ENCODE measurements around the gene AKAP8L.

Gene AKAP8L, protein sequence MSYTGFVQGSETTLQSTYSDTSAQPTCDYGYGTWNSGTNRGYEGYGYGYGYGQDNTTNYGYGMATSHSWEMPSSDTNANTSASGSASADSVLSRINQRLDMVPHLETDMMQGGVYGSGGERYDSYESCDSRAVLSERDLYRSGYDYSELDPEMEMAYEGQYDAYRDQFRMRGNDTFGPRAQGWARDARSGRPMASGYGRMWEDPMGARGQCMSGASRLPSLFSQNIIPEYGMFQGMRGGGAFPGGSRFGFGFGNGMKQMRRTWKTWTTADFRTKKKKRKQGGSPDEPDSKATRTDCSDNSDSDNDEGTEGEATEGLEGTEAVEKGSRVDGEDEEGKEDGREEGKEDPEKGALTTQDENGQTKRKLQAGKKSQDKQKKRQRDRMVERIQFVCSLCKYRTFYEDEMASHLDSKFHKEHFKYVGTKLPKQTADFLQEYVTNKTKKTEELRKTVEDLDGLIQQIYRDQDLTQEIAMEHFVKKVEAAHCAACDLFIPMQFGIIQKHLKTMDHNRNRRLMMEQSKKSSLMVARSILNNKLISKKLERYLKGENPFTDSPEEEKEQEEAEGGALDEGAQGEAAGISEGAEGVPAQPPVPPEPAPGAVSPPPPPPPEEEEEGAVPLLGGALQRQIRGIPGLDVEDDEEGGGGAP

DNA sequence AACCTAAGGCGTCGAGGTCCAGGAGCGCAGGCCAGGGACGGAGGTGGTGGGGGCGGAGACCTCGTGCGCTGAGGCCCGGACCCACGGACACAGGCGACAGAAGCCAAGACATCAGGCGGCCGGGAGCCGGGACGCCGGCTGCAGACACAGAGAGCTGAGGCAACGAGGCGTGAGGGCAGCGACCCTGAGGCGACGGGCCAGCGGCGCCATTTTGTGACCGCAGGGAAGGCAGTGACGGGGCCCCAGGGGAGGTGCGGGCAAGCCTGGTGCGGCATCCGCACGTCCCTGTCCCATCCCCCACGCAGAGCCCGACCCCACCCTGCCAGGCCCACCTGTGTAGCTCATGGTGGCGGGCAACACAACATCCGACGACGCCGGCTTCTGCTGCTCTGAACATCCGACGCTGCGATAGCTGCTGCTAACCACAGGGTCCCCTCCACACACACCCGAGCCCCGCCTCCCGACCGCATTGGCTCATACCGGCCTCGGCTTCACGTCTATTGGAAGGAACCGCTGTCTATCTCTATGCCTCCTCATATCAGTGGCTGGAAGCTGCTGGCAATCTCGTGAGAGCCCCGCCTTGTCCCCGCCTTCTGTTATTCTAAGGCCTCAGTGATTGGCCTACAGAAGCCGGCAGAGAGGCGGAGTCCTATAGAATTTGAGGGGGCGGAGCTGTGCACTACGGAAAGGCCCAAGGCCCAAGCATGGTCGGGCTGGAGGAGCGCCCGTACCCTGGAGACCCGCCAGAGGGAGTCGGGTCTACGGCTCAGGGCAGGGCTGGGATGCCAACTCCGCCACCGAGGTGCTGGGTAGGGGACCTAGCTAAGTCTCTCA, at the start of gene AKAP8L:
AKAP8L (minus strand) TSS at position 410 of the 834 bp plus-strand sequence; CDS start at position 345, 65 bp downstream.
- DNase-seq: peak; percentile 100

DNA sequence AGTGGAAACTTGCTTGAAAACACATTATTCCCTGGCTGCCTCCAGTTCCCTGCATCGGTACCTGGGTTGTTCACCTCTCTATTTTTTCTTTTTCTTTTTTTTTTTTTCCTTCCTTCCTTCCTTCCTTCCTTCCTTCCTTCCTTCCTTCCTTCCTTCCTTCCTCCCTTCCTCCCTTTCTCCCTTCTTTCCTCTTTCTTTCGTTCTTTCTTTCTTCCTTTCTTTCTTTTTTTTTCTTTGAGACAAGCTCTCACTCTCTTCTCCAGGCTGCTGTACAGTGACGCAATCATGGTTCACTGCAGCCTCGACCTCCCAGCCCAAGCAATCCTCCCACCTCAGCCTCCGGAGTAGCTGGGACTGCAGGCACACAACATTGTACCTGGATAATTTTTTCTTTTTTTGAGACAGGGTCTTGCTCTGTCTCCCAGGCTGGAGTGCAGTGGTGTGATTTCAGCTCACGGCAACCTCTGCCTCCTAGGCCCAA, 49.0 kb upstream of the AKAP8L start:
- DNase-seq: no peak

DNA sequence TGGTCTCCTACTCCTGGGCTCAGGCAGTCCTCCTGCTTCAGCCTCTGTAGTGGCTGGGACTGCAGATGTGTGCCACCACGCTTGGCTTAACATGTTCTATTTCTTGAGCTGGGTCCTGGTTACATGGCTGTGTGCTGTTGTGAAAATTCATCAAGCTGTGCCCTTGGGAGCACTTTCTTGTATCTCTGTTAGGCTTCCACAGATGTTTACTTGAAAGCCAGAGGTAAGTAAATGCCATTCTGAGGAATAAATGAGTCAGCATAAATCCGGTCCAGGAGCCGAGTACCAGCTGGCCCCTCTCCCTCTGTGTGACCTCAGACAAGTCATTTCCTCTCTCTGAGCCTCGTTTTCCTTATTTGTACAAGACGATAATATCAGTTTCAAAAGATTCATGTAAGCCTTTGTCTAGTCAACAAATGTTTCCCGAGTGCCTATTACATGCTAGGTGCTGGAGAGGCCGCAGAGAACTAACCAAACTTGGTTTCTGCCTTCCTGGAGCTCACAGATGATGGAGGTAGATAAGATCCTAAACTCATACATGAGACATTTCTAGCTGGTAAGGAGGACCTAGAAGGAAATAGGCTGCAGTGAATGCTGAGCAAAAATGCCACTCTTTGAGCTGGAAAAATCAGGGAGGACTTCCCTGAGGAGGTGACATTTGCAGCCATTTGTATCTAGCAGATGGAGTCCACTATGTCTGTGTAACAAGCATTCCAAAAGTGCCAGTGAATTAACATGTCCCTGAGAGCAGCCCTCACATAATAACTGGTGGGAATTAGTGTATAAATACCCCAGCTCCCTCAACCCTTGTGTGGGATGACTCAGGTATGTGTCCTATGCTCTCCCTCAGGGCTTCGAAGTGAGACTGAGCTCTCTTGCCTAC, 48.3 kb upstream of the AKAP8L start:
- peak; percentile 95 for DNase-seq

DNA sequence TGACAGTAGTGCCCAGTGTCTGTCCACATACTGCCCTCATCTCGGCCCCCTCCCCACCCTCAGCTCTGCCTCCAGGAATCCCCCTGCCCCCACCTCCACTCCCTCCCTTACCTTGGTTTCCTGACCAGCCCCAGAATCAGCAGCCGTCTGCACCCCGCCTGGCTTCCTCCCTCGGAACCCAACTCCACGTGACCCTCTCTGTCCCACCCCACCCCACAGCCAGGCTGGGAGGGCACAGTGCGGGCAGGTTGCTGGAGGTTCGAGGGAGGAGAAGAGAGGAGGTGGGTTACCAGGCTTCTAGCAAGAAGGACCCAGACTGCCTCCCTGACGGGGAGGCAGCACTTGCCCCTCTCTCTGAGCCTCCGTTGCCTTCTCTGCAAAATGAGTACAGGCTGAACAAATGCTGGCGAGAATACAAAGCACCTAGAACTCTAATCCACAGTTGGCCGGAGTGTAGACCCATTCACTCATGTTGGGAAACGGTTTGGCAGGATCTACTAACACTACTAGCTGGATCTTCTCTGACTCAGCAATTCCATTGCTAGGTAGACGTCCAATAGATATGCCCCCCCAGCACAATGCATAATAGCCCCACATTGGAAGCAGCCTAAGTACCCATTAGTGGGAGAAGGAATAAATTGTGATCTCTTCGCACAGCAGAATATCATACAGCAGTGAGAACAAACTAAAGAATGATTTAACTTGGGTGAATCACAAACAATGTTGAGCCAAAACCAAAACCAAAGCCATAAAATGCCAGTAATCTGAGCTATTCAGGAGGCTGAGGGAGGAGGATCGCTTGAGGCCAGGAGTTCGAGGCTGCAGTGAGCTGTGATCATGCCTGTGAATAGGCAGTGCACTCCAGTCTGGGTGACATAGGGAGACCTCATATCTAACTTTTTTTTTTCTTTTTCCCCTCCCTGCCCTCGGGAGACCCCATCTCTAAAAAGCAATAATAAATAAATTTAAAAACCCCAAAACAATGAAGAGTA, 45.9 kb upstream of the AKAP8L start, which contains the start of gene RASAL3:
RASAL3 (minus strand) TSS at position 151 of the 992 bp plus-strand sequence. CDS start 186 bp downstream, outside the sequence.
- peak; percentile 85 for DNase-seq

DNA sequence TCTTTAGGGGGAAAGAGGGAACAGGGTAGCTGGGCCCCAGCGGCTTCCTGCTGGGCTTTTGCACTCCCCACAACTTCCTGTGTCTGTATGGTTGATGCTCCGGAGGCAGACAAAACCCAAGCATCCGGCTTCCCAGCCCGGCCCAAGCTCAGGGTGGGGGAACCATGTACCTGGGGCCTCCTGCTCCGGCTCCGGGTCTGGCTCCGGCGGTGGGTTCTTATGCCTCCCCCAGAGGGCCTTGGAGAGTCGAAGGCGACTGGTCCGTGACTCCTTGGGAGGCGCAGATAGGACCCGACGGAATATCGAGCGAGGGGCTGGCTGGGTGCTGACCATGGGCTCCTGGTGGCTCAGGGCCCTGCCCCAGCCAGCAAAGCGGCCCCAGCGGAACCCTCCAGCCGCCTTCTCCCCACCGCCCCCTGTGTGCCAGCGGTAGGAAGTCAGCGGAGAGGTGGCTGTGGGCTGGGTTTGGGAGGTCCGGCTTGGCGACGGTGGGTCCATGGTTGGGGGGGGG, 45.1 kb upstream of the AKAP8L start:
- peak; percentile 91 for DNase-seq

DNA sequence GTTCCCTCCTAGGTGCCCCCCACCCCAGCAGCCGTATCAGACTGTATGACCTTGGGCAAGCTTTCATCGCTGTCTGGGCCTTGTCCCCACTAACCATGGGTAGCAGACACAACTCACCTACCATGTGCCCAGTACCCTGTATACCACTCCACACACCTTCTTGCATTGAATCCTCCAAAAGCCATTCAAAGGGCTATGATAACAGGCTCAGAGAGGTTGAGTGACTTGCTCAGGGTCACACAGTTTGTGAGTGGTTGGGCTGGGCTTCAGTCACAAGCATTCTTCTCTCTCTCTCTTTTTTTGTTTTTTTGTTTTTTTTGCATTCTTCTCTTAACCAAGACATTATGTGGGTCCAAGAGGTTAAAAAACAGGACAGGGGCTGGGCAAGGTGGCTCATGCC, 42.9 kb upstream of the AKAP8L start:
- no peak for DNase-seq

DNA sequence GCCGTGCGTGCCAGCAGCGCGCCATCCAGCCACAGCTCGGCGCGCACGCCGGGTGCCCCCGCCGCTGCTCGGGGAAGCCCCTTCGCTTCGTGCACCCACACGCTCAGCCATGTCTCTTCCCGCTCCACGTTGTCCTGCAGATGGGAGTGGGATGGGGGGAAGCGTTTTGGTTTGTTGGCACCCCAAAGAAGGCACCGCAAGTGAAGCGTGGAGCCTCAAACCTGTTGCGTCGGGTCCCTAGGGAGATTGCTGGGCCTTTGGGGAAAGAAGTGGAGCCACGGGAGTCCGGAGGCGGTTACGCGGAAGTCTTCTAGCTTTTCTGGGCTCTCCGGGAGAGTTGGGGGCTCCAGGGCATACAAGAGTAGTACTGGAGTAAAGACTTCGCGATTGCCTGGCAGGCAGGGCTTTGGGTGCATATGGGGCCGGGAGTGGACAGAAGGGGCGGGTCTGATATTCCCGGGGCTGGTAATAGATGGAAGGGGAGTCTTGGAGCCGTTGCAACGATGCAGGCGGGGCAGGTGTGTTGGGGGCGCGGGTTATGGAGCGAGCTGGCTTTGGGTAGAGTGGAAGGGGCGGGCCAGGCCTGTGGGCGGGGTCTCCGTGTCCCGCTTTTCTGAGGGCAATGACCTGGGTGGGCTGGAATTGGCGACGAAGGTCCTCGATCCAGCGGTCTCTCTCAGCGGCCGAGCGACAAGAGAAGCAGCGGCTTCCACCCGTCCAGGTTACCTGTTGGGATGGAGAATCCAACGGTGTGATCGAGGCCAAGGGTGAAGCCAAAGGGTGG, 39.1 kb upstream of the AKAP8L start:
- DNase-seq: no peak

DNA sequence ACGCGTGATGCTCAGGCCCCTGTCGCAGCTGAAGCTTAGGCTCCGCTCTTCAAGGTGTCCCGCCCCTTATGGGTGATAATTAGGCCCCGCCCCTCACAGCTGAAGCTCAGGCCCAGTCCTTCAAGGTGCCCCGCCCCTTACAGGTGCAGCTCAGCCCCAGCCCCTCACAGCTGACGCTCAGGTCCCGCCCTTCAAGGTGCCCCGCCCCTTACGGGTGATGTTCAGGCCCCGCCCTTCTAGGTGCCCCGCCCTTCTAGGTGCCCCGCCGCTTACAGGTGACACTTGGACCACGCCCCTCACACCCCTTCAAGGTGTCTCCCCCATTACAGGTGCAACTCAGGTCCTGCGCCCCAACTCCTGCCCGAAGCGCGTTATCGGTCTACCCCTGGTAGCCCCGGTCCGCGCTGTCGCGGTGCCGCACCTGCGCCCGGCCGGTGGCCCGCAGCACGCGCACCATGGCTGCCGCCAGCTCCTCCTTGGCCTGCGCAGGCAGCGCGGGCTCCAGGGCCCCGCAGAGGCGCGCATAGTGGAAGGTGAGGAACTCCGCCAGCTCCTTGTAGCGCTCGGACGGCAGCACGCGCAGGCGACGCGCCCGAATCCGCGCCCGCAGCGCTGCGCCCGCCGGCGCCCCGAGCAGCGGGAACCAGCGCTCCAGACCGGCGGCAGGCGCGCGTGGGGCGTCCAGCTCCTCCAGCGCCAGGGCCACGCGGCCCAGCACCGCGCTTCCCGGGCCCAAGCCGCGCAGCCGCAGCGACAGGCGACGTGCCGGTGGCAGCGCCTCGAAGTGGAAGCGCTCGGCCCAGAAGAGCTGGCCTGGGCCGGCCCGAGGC, 38.3 kb upstream of the AKAP8L start:
- DNase-seq: peak; percentile 28

DNA sequence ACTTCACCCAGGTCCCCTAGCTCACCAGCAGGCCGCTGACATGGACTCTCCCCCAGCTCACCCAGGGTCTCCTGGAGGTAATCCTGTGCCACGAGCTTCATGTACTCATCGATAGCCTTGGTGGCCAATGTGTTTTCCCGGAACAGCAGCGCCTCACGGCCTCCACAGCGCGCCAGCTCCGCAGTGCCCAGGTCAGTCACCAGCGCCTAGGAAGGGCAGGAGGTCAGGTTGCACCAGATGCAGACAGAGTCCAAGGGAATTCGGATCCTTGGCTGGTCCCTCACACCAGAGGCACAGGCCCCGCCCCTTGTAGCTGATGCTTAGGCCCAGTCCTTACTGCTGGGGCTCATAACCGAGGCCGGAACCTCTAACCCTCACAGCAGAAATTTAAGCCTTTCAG, 37.7 kb upstream of the AKAP8L start:
- DNase-seq: no peak

DNA sequence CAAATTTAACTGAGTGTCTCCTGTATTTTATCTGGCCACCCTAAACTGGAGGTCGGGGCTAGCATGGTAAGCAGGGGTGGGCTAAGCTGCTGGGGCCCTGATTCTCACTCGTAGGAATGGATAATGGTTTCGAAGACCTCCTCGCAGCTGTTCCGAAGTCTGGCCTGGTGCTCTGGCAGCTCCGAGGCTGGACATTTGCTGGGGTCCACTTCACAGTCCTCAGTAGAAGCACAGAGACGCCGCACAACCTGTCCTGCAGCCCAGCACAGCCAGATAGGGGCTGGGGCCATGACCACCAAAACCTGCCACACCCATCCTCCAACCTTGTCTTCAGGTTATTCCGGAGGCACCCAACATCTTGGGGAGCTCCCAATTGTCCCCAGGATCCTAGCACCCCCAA, 37.2 kb upstream of the AKAP8L start:
- no peak for DNase-seq

DNA sequence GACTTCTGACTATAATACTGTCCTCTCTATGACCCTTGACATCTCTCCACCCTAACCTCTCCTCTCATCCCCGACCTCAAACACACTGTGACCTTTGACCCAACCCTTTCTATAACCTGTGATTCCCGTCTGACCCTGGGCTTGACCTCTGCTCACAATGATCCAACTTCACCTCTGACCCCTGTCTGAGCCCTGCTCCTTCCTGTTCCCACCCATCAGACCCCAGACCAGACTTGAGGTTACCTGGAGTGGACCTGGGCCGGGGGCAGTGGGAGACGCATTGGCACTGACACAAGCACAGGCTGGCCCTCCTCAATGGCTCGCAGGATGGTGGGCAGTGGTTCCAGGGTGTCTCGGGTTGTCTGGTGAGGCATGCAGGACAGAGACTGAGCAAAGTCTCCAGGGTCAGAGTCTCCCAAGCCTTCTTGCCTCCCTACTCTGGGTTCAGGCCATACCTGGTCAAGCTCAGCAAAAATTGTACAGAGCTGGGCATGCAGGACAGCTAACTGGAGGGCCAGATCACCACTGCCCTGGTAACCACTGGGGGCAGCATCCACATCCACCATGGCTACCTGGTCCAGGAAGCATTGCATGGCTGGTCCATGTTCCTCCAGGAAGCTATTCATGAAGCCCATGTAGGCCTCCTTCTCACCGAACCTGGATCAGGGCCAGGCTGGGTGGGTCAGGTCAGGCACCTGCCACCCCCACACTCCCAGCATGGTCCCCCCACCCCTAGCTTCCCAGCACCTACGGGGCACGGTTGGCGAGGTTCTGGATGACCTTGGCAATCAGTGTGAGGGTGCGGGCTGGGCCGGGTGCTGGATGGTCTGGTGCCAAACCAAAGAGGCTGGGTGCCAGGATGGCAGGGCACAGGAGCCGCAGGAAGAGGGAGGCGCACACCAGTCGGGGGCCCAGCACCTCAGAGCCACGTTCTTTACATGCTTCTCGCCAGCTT, 35.4 kb upstream of the AKAP8L start:
- DNase-seq: no peak

DNA sequence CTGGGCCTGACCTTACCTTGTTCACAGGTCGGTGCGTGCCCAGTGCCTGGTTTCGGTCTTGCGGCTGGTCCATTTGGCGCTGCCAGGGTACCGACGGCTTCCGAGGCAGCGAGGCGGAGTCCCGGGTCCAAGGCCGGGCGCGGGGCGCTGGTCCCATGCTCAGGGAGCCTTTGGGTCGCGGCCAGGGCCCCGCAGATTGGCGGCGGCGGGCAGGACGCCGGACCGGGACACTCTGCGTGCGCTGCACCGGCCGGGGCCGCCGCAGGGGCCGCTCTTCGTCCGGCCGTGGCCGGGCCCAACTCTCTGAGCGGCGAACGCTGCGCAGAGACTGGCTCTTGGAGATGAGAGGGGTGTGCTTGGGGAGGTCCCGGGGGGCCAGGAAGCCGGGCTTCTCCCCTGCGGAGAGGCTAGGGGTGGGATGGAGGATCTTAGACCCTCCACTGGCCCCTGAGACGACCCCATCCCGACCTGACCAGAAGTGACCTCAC, 34.3 kb upstream of the AKAP8L start:
- DNase-seq: no peak

DNA sequence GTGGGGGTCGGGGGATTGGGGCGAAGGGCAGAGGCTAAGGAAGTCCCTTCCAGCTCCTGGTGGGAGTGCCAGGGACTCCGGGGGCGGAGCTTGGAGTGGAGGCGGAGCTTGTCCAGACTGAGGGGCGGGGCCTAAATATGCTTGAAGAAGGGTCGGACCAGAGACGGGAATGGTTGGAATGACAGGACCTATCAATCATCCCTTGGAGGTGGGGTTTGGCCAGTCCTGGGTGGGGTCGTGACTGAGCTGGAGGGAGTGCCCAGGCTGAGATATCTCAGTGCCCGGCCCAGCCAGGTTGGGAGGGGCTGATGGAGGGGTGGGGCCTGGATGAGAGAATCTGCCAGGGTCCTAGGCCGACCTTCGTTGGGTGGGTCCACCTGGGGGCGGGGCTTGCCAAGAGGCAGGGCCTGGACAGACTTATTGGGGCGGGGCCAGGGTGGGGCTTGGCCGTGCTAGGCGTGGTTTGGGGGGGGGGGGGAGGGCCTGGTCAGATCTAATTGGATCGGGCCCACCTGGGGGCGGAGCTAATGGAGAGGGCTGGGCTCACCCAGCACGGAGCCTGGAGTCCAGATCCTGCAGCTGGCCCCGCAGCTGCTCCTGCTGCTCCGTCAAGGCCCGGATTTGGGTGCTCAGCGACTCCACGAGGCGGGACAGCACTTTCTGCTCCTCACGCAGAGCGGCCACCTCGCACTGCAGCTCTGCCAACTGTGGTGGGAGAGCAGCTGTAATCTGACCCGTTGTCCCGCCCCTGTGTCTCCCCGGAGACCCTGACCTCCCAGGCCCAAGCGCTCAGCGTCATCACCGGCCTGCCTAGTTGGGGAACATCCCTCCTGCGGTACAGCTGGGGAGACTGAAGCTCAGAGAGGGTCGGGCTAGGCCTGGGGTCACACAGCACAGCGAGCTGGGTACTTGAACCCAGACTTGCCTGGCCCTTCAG, 33.6 kb upstream of the AKAP8L start:
- DNase-seq: peak; percentile 21

DNA sequence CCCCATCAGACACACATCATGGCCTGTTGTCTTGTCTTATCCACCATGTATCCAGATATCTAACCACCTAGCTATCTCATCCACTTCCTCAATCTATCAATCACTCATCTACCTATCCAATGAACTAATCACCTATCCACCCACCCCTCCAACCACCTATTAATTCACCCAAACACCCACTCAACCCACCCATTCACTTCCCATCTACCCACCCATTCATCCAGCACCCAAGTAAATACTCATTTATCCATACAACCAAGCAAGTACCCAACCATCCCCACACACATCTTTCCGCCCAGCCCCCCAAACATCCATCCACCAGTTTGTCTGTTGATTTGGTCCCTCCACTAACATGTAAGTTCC, 31.7 kb upstream of the AKAP8L start:
- no peak for DNase-seq

DNA sequence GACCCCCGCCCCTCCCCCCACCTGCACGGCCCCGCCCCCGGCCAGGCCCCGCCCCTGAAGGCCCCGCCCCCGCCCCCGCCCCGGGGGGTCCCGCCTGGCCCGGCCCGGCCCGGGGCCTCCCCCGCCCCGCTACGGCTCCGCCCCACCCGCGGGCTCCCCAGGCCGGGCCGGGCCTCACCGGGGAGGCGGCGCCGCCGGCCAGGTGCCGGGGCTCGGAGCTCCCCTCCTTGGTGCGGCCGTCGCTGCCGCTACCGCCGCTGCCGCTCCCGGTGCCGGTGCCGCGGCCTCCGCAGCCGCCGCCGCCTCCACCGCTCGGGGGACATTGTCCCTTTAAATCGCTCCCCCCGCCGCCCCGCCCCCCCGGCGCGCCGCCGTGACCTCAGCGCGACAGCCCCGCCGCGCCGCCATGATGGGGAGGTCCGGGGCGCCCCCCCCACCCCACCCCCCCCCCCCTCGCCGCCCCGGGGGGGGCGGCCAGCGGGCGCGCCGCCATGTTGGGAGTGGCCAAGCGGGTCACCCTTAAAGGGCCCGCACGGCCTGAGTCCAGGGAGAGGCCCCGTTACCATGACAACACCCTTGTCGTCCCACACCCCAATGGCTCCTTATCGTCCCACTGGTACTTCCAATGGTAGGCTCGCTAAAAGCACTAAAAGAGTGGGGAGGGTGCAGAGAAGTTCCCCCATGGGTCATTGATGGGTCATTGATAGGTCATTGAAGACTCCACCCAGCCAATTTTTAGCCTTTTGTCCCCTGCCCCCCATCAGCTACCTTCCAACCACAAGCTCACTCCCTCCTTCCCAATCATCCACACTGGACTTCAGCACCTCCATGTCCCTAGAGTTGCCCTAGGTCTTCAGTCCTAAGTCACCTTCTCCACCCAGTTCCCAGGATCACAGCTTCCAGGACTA, 31.1 kb upstream of the AKAP8L start, which contains the start of gene WIZ:
WIZ (minus strand) TSS at position 337 of the 908 bp plus-strand sequence. CDS start 1,649 bp downstream, outside the sequence.
- peak; percentile 84 for DNase-seq

Measured in activated CD4-positive, alpha-beta T cell treated with anti-CD3 and anti-CD28 coated beads, Interleukin-10, Interleukin-2, amounts not matched to agents 100 ng/mL and 50 ng/mL, durations not matched to agents 16 hours and 8 hours (primary cell).